Left forelimb (tissue), 1 donor: ENCODE data around the gene ILKAP.

ENCODE experiments used
- DNase-seq: peaks from one replicate; pipeline ENCODE4 v3.0.0-alpha.2; 2018; ENCODE audit warnings: low spot score

ILKAP gene

GRCh38 chr2:238149841-238150572 is 53.5 kb downstream of the ILKAP start:
- peak; percentile 82 for DNase-seq

- DNase-seq, result no peak
These were observed 54.5 kb downstream of the ILKAP start for GRCh38 chr2:238148981-238149380.

- no peak for DNase-seq
These were observed 56.5 kb downstream of the ILKAP start for GRCh38 chr2:238146884-238147544.

- DNase-seq, result no peak
These were observed 57.6 kb downstream of the ILKAP start for GRCh38 chr2:238145851-238146250.

GRCh38 chr2:238145046-238145445 is 58.4 kb downstream of the ILKAP start:
- DNase-seq, result no peak

- no peak for DNase-seq
These were observed 59.2 kb downstream of the ILKAP start for GRCh38 chr2:238144262-238144661.

GRCh38 chr2:238143239-238143951 is 60.1 kb downstream of the ILKAP start:
- peak; percentile 76 for DNase-seq

GRCh38 chr2:238142382-238143205 is 60.9 kb downstream of the ILKAP start:
- no peak for DNase-seq

DNA sequence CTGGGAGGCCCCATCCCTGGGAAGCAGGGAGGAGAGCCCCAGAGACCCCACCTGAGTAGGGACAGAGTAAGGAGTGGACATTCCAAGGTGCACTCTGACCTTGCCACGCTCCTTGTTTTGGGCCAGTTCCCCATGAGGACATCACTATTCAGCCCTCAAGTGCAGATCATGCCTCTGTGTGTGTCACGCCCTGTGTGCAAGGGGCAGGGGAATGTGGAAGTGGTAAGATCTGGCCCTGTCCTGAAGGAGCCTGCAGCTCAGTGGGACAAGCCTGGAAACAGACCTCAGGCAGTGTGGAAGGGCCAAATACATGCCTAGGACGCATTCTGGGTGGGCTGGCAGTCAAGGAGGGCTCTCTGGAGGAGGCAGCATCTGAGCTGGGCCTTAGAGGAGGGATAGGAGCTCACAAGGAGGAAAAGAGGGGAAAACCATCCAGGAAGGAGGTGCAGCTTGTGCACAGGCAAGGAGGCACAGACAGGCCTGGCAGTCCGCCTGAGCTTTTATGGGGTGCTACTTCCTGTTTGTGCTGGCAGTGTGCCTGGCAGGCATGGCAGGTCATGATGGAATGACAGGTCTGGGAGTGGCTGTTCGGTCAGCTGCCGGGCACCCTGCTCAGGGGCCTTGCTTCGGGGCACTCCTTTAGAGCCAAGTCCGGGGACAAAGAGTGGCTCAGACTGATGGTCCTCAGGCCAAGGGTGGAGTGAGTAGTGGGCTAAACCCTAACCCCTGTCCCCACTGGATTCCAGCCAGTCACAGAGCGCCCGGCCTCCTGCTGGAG is 61.8 kb downstream of the ILKAP start:
- no peak for DNase-seq

GRCh38 chr2:238140721-238141540 is 62.6 kb downstream of the ILKAP start:
- no peak for DNase-seq

DNA sequence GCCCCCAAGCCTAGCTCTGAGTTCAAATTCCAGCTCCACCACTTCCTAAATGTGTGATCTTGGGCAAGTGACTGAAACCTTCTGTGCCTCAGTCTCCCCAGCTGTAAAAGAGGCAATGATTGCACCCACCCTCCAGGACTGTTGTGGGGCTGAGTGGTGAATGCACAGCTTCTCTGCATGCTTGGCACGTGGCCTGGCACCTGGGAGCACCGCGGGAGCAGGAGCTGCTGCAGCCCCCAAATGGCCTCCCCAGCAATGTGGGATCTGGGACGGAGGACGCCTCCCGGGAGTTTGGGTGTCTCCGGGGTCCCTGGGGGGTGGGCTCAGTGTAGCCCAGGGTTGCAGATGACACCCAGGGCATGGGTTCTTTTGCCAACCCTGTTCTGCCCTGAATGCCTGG is 63.5 kb downstream of the ILKAP start:
- DNase-seq, result no peak

- DNase-seq, result no peak
These were observed 64.1 kb downstream of the ILKAP start for GRCh38 chr2:238139196-238140039.

DNA sequence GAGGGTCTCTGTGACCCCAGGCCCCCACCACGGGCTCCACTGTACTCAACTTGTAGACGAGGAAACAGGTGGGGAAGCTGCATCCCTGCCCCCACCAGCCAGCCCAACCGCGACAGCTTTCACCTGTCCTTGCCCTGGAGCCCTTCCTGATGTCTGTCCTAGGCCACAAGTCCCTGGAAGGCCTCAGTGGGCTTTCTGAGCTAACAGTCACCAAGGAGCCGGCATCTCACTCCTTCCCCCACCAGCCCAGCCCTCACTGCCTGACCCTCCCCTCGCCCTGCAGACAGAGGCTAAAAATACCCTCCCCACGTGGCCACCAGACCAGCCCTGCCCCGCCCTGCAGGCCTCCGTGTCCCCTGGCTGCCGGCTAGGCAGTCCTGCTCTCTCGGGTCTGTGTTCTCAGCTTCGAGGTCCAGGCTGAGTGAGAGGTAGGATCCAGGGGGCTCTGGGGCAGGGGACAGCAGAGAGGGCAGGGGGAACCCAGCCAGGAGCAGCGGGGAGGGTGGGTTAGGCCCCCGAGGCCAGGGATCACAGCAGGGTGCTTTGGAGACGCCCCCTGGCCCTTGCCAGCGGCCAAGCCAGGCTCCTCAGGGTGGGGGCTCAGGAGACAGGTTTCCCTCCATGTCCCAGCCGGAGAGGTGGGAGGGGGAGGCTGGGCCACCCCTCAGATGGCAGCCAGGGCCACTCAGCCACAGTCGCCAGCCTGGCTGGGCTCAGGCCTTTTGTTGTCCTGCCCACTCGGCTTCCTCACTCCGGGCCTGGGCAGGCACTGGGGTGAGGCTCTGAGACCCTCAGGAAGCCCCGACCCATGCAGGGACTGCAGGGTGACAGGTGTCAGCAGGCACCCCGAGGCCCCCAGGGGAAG is 64.9 kb downstream of the ILKAP start, which contains the start of gene KLHL30:
Gene KLHL30 (plus strand): TSS at position 338 of the 865 bp plus-strand sequence. CDS start 2,087 bp downstream, outside the sequence.
- DNase-seq, result no peak

- DNase-seq, result no peak
These were observed 65.6 kb downstream of the ILKAP start for GRCh38 chr2:238137885-238138284.

- DNase-seq, result no peak
These were observed 66.5 kb downstream of the ILKAP start for GRCh38 chr2:238136820-238137537.

DNA sequence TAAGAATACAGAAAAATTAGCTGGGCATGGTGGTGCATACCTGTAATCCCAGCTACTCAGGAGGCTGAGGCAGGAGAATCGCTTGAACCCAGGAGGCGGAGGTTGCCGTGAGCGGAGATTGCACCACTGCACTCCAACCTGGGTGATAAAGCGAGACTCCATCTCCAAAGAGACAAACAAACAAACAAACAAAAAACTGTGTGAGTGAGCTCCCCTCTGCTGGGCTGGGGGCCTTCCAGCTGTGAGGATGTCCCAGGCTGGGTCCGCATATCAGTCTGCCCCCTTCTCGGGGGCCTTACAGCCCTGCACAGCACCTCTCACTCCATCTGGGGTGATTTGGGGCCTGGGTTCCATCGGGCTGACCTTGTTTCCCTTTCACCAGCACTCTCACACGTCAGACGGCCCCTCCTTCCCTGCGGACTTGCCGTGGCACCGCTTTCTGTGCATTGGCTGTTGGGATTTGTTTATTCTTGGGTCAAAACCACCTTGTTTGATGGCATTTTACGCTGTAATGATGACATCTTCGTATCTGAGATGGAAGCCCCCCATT is 67.8 kb downstream of the ILKAP start:
- DNase-seq, result no peak

GRCh38 chr2:238134393-238134785 is 69.1 kb downstream of the ILKAP start:
- DNase-seq, result no peak
